Natural killer cell (primary cell): Measurements from ENCODE around the gene PDCD4. TPM values are rescaled to one million over a fixed set of nuclear protein-coding genes. Genes with fewer than 3 reads are reported as not detected.

ENCODE experiments used
- ATAC-seq, 3 donors: fragments of 150-1000 bp in 2 of 3; fragments of 200-7000 bp in 1 of 3; cut with Tn5 transposase; 1 replicate in 1 of 3; 2 replicates in 2 of 3; pipeline ENCODE4 v1.10.0; 2021; ENCODE audit warnings: mild to moderate bottlenecking in 2 of 3, moderate library complexity in 2 of 3
- DNase-seq, 2 donors: peaks; one replicate each; pipeline versions ENCODE4 v3.0.0 to v3.0.0-alpha.2; 2013 to 2021; ENCODE audit warnings: mixed read lengths in 1 of 2
- H3K27ac ChIP-seq: one replicate; pipeline ENCODE4 v1.5.1; 2013; ENCODE audit warnings: mild to moderate bottlenecking, low read length
- H3K27me3 ChIP-seq: one replicate; pipeline ENCODE4 v1.6.1; 2013; ENCODE audit warnings: low read length; ENCODE audit not compliant: control insufficient read depth, insufficient read depth
- H3K36me3 ChIP-seq: one replicate; pipeline ENCODE4 v1.6.1; 2013; ENCODE audit warnings: low read length; ENCODE audit not compliant: control insufficient read depth, insufficient read depth
- H3K4me1 ChIP-seq: one replicate; pipeline ENCODE4 v1.6.1; 2013; ENCODE audit warnings: low read length; ENCODE audit not compliant: control insufficient read depth, insufficient read depth
- H3K4me3 ChIP-seq: one replicate; pipeline ENCODE4 v1.5.1; 2013; ENCODE audit warnings: low read length
- H3K9me3 ChIP-seq: one replicate; pipeline ENCODE4 v1.6.1; 2013; ENCODE audit warnings: low read length; ENCODE audit not compliant: control insufficient read depth, insufficient read depth
- H3K27ac Mint-ChIP-seq, 2 donors: one replicate each; pipeline ENCODE4 v1.8.0; 2022; ENCODE audit warnings: mild to moderate bottlenecking in 2 of 2, mixed read lengths in 2 of 2, moderate library complexity in 1 of 2
- H3K27me3 Mint-ChIP-seq, 2 donors: one replicate each; pipeline ENCODE4 v1.8.0; 2022; ENCODE audit warnings: low read depth in 2 of 2, mixed read lengths in 2 of 2
- H3K36me3 Mint-ChIP-seq: one replicate; pipeline ENCODE4 v1.8.0; 2022; ENCODE audit warnings: mixed read lengths
- H3K4me1 Mint-ChIP-seq, 2 donors: one replicate each; pipeline ENCODE4 v1.8.0; 2022; ENCODE audit warnings: mixed read lengths in 2 of 2
- H3K4me3 Mint-ChIP-seq: one replicate; pipeline ENCODE4 v1.8.0; 2022; ENCODE audit warnings: mild to moderate bottlenecking, moderate library complexity, mixed read lengths
- H3K9me3 Mint-ChIP-seq, 2 donors: one replicate each; pipeline ENCODE4 v1.8.0; 2022; ENCODE audit warnings: mixed read lengths in 2 of 2
- CTCF ChIP-seq: fragments of 200-600 bp; IDR thresholded peaks from one replicate; pipeline ENCODE4 v1.8.0; 2022; ENCODE audit warnings: antibody characterized with exemption
- WGBS: methylation state at CpG from one replicate; pipeline ENCODE4 v1.1.7; 2013; ENCODE audit warnings: missing lambda C conversion rate; ENCODE audit not compliant: insufficient coverage; 5-methylcytosine and 5-hydroxymethylcytosine counted together
- intact Hi-C: fragments of 100-400 bp; cut with micrococcal nuclease; formaldehyde crosslinking; loops from one replicate; pipeline ENCODE4 v1.14.2; 2022
- total RNA-seq, 4 donors: library from RNA; stranded (reverse); fragments of 120-200 nt in 1 of 4; gene quantifications; one replicate each; pipeline versions ENCODE4 v1.2.3 to v1.2.4, GENCODE V29; 2013 to 2022

PDCD4 gene
- total RNA-seq, 3 donors from 2014 or later (not counting 1 experiment from before 2014, with no cell fraction given): 199 to 241 (median 222) TPM

- intact Hi-C loops: loop anchor here (1.0 kb wide), 1 partner anchor 11 kb away; no protein-coding TSS in a partner anchor
- Mint-ChIP-seq H3K4me3 (peak overlapping the region; percentile 97), H3K27me3 (no peaks in the 10 kb centered on the region), H3K27ac (peak overlapping the region; percentile 96 to 98), H3K9me3 (no peaks in the 10 kb centered on the region), H3K4me1 (peaks cover 65 to 81% of the 10 kb centered on the region in 2 donors), H3K36me3 (no peaks in the 10 kb centered on the region)
- Histone ChIP-seq H3K36me3 (peaks cover 1% of the 10 kb centered on the region), H3K27me3 (no peaks in the 10 kb centered on the region), H3K4me1 (peaks cover 54% of the 10 kb centered on the region), H3K9me3 (no peaks in the 10 kb centered on the region), H3K4me3 (peak overlapping the region; percentile 95), H3K27ac (peak overlapping the region; percentile 97)
- 62% methylated on average over 13 of the region's 13 CpGs for WGBS
- TF ChIP-seq CTCF: no peak
- ATAC-seq (no peak), DNase-seq (no peak)
Measured at GRCh38 chr10:110870823-110871297, 868 bp upstream of the PDCD4 start.

GRCh38 chr10:110872145-110872983, 636 bp downstream of the PDCD4 start:
- DNase-seq (peak; percentile 69 to 97), ATAC-seq (peak; percentile 66 to 83 (median 73))
- H3K9me3 Mint-ChIP-seq: no peaks in the 10 kb centered on the region
- peak overlapping the region; percentile 96 to 98 for H3K27ac Mint-ChIP-seq
- no peak for TF ChIP-seq CTCF
- peak overlapping the region; percentile 97 for H3K27ac ChIP-seq
- H3K4me1 Mint-ChIP-seq: peaks cover 50 to 69% of the 10 kb centered on the region in 2 donors
- intact Hi-C loops: loop anchor here (1.0 to 2.0 kb wide), 3 partner anchors 20 to 47 kb away; partner anchors contain the start of genes BBIP1 and SHOC2
- no peaks in the 10 kb centered on the region for H3K27me3 ChIP-seq
- WGBS: under 1% methylated on average over 68 of the region's 70 CpGs
- H3K36me3 ChIP-seq: peaks cover 15% of the 10 kb centered on the region
- peaks cover 45% of the 10 kb centered on the region for H3K4me1 ChIP-seq
- no peaks in the 10 kb centered on the region for H3K27me3 Mint-ChIP-seq
- H3K9me3 ChIP-seq: no peaks in the 10 kb centered on the region
- no peaks in the 10 kb centered on the region for H3K36me3 Mint-ChIP-seq
- H3K4me3 Mint-ChIP-seq: peak overlapping the region; percentile 96
- H3K4me3 ChIP-seq: peak overlapping the region; percentile 95

GRCh38 chr10:110872984-110873923, 1.5 kb downstream of the PDCD4 start:
- no peak for ATAC-seq
- H3K27ac Mint-ChIP-seq: peak overlapping the region; percentile 96 to 98
- H3K36me3 Mint-ChIP-seq: no peaks in the 10 kb centered on the region
- Histone ChIP-seq H3K9me3 (no peaks in the 10 kb centered on the region), H3K36me3 (peaks cover 24% of the 10 kb centered on the region), H3K4me1 (peaks cover 36% of the 10 kb centered on the region), H3K4me3 (peak overlapping the region; percentile 95), H3K27me3 (no peaks in the 10 kb centered on the region), H3K27ac (peak overlapping the region; percentile 97)
- no peak for TF ChIP-seq CTCF
- intact Hi-C loops: loop anchor here (1.0 to 2.0 kb wide), 3 partner anchors 20 to 46 kb away; partner anchors contain the start of genes BBIP1 and SHOC2
- peak overlapping the region; percentile 96 for H3K4me3 Mint-ChIP-seq
- H3K27me3 Mint-ChIP-seq: no peaks in the 10 kb centered on the region
- no peak for DNase-seq
- H3K4me1 Mint-ChIP-seq: peaks cover 42 to 68% of the 10 kb centered on the region in 2 donors
- 2% methylated on average over 8 of the region's 16 CpGs for WGBS
- H3K9me3 Mint-ChIP-seq: no peaks in the 10 kb centered on the region
